NCI-H1092 (cell line): Measurements from ENCODE around the gene RNF151.
A peak's percentile ranks its signal among the peaks of the same experiment; 100 is the strongest.
"Not testable (repeated sequence)": the region's sequence is repeated elsewhere in the genome, so short reads cannot be mapped to it uniquely, and the experiment has no call there.

ENCODE experiments used
- DNase-seq: peaks from one replicate; lab custom pipeline; 2025; lab: John Stamatoyannopoulos, UW

Gene RNF151

DNA sequence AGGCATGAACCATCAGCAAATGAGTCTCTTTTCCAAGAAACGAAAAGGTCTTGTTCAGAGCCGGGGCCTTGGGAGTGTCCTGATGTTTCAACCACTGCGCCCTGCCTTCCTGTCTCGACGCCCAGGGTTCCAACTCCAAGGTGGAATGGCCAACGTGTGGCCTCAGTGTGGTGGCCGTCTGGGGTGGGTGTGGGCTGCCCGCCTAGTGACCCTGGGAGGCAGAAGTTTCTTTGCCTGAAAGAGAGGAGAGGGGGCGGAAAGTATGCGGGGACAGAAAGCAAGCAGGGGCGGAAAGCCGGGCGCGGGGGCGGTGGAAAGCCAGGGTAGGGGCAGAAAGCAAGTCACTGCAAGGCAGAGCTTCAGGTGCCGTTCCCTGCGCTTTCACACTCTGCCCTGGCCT, 27.7 kb upstream of the RNF151 start:
- DNase-seq, result no peak

DNA sequence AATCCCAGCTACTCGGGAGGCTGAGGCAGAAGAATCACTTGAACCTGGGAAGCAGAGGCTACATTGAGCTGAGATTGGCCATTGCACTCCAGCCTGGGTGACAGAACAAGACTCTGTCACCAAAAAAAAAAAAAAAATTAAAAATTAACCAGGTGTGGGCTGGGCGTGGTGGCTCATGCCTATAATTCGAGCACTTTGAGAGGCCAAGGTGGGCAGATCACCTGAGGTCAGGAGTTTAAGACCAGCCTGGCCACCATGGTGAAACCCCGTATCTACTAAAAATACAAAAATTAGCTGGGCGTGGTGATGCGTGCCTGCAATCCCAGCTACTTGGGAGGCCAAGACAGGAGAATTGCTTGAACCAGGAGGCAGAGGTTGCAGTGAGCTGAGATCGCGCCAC, 26.8 kb upstream of the RNF151 start:
- not testable (repeated sequence) for DNase-seq

DNA sequence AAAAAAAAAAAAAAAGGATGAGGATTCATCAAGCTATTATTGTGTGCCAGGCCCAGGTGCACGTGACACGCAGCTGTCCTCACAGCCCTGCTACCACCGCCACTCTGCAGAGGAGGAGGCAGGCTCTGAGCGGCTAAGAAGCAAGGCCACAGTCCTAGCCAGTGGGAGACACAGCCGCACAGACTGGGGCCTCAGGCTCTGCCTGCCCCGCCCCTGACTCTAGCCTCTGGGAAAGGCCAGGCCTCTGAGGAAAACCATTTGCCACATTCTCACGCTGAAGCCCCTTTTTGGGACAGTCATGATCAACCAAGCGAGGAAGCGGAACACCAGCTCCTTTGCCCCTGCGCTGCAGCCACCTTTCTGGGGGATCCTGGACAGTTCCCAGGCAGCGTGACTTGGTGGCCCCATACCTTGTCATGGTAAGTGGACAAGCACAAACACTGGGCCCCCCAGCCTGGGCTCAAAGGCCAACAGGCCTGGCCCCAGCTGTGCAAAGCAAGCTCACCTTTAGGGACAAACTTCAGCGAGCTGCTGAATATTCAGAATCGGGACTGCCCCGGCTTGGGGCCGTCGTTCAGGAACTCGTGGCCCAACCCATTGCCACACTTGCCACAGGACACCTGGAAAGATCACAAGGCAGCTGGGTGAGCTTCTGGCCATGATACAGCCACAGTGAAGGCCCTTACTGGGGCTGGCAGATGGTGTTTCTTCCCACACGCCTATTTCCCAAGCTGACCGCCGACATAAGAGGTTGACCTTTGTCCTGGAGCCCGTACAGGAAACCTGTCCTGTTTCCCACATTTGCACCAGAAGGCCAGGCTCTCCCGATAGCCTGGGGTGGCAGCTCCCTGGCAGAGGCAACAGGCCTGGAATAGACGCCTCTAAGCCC, 26.1 kb upstream of the RNF151 start:
- no peak for DNase-seq

DNA sequence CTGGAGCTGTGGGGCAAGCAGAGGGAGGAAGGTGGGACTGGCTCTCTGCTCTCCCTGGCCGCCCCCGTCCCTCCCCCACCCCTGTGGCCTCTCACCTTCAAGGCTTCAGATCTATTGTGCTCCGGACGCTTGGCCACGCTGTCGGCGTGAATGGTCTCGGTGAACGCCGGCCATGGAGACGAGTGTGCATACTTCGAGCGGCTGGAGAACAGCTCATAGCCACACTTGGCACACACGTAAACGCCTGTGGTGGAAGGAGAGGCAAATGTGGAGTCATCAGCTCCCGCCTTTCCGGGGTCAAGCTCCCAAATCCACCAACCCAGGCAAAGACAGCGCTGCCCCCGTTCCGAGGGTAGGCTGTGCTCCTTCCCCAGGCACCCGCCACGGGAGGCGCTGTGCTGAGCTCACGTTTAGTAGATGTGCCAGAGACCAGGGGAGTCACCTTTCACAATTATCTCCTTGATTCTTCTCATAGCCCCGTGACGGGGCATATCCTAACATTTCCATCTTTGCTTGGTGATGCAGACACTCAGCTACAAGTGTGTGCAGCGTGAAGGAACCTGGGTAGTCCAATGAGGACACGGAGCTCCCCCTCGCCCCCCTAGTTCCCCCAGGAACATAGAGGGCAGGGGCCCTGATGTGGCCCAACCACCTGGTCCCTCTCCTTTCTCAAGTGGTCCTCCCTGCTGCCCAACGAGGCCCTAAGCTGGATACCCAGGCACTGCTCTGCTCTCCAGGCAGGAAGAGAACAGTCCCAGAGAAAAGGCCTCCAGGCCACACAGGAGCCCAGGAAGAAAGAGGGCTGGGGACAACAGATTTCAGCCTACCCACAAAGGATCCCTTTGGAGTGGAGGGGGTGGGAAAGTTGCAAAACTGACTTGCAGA, 25.3 kb upstream of the RNF151 start:
- no peak for DNase-seq

DNA sequence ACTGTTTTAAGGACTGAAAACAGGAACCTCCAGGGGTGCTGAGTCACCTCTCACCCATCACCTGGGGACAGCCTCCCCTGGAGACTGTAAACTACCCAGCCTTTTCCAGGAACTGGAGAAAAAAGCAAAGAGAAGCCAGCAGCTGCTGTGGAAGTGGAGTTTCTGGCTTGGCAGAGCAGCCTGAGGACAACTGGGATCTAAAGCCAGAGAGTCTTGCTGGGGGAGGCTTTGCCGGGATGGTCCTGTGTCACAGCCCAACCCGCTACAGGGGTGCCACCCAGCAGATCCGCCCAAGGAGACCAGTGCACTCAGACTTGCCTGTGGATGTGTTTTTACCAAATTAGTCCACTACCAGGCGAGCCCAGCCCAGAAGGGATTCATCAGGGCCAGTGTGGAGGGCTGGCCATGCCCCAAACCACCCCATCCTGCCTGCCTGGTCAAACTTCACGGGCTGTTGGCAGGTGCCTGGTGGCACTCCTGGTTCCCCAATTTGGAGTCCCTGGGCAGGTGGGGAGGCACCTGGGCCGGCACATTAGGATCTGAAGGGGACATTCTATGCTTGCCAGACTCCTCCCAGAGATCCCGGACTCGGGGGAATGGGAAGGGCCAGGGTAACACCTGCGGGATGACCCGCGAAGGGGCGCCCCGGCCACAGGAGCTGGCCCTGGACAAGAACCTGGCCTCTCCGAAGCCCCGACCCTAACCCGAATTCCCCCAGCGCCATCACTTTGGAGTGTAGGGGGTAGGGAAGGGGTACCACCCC, 24.4 kb upstream of the RNF151 start:
- DNase-seq, result no peak

DNA sequence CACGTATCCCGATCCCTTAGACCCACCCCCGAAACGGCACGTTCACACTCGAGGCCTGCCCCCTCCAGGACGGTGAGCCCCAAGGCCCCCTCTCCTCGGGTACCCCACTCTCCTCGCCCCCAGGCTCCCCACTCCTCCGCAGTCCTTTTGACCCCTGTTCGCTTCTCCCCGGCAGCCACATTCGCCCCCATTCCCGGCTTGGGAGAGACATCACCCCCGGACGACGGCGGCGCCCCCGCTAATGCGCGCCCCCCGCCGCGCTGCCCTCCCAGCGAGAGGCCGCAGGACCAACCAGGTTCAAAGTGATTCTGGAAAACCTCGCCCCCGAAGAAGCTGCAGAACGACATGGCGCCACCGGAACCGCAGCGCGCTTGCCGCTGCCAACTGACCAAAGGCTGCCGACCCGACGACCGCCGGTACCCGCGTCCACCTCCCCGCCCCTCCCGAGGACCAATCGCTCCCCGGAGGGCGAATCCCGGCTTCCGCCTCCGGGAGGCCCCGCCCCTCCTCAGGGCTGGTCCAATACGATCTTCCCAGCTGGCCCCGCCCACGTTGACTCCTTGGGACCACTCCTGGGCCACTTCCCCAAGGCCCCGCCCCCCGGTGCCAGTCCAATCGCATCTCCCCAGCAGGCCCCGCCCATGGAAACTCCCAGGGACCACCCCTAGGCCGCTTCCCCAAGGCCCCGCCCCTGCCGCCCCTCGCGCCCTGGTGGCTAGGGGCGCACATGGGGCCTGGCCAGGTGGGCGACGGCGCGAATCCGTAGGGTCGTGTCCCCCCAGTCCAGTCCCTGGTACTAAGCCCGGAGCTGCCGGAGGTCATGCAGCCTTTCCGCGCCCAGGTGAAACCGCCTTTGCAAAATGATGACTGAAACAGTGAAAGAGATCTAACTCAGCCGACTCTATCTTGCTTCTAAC, 23.6 kb upstream of the RNF151 start, which contains the start of gene MSRB1:
Gene MSRB1 (minus strand): TSS at position 390 of the 917 bp plus-strand sequence. CDS start 43 bp downstream, at position 347.
- peak; percentile 100 for DNase-seq

DNA sequence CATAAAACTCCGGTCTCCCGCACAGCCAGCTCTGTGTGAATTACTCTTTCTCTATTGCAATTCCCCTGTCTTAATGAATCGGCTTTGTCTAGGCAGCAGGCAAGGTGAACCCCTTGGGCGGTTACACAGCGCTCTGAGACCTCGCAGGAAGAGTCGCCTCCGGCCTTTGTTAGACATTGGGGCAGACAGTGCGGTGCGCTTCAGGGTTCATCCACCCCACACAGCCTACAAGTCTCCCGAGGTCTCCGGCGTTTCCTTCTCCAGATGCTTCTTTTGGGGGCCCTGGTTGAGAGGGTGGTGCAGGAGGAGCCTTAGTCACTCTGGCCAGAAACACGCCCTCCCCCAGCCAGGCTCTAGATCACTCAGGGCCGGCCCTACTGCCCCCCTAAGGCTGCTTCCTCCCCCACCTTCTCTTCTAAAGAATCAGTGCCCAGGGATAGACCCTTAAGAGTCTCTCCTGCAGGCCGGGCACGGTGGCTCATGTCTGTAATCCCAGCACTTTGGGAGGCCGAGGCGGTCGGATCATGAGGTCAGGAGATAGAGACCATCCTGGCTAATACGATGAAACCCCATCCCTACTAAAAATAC, 21.9 kb upstream of the RNF151 start:
- no peak for DNase-seq

DNA sequence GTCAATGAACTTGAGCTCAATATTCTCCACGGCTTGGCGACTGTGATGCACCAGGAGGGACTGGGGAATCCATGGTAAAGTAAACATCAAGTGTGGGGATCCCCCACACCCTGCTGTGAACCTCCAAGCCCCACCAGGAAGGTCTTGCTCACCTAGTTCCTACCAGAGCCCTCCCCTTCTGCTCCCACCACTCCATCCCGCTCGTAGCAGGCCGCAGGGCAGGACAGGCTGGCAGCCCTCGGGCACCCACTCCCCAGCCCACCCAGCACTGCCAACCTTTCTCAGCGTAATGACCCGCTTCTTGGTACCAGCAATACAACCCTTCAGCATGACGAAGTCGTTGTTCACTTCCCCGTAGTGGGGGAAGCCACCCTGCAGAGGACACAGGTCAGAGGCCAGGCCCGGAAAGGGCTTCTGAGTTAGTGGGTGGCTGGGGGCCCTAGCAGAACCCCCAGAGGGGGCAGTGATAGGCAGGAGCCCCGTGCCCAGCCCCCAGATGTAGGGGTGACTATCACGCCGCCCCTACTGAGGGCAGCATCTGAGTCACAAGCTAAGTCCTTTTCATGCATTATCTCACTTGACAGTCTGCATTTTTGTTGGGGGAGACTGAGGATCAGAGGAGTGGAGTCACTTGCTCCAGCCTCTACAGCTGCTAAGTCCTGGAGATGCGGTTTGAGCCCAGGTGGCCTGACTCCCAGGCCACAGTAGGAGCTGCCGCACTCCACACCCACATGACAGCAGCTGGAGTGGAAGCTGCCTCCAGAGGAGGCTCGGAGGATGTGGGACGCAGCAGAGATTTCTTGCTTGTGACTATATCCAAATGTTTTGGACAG, 20.9 kb upstream of the RNF151 start:
- DNase-seq, result no peak

DNA sequence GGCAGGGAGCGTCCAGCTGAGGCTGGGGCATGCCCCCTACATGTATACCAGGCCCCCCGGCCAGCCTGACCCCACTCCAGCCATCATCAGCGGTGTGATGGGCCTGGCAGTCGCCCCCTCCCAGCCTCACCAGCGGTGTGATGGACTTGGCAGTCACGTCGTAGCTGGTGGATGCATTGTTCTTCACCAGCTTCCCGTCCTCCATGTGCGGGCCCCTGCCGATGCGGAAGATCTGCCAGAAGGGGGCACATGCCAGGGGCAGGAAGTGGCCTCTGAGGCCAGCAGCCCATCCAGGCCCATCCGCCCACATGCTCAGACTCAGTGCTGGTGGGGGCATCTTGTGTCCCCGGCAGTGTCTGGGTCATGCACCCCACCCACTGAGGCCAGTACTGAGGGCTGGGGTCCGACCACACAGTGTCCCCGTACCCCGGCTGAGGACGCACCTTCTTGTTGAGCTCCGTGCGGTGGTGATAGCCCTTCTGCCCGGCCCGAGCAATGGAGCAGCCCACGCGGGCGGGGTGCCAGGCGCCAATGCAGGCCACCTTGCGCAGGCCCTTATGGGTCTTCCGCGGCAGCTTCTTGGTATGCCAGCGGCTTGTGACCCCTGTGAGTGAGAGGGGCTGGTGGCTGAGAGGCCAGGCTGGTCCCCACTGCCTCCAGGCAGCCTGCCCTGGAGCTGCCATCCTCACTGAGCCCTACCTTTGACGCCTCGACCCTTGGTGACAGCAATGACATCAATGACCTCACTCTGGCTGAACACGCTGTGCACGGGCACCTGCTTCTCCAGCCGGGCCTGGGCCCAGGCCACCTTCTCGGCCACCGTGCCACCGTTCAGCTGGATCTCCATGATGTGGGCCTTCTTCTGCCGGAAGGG, 19.9 kb upstream of the RNF151 start:
- no peak for DNase-seq

DNA sequence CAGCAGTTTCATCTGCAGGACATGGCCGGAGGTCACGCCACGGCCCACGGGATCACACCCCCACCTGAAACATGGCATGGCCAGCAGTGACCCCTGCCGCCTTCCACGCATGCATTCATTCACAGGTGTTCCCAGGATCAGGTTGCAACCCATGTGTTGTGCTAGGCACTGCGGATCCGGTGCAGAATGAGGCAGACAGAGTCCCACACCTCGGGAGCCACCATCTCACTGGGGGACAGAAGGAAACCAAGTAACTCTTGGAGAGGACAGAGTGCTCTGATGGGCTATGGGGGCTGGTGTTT, 19.3 kb upstream of the RNF151 start:
- DNase-seq, result no peak

DNA sequence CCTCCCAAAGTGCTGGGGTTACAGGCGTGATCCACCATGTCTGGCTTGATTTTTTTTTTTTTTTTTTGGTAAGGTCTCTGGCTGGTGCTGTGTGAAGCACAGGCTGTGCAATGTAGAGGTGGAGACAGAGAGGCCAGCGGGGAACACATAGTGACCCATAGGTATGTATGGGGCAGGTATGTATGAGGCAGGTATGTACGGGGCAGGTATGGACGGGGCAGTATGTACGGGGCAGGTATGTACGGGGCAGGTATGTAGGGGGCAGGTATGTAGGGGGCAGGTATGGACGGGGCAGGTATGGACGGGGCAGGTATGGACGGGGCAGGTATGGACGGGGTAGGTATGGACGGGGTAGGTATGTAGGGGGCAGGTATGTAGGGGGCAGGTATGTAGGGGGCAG, 17.1 kb upstream of the RNF151 start:
- no peak for DNase-seq

DNA sequence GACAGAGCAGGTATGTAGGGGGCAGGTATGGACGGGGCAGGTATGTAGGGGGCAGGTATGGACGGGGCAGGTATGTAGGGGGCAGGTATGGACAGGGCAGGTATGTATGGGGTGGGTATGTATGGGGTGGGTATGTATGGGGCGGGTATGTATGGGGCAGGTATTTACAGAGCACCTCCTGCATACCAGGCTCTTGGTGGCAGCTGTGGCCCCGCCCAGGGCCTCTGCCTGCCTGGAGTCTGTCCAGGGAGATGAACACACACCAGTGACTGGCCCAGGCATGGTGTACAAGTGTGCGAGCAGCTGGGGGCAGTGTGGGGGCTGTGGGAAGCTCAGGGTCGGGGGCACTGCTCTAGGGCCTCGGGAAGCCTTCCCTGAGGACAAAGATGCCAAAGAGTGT, 16.6 kb upstream of the RNF151 start:
- DNase-seq, result no peak

DNA sequence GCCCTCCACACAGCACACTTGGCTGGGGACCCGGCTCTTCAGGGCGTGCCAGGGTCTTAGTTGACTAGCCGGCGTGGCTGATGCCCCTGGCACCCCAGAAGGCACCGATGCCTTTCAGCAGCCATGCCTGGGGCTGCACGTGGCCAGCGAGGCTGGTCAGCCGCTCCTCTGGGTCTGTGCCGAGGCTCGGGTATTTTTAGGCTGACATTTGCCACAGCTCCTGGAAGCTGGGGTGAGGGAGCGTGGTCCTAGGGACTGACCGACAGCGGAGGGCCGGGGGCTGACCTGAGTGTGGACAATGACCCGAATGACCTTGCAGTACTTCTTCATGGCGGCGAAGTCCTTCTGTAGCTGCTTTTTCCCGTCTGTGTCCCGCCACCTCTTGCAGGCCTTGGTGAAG, 16.1 kb upstream of the RNF151 start:
- no peak for DNase-seq

DNA sequence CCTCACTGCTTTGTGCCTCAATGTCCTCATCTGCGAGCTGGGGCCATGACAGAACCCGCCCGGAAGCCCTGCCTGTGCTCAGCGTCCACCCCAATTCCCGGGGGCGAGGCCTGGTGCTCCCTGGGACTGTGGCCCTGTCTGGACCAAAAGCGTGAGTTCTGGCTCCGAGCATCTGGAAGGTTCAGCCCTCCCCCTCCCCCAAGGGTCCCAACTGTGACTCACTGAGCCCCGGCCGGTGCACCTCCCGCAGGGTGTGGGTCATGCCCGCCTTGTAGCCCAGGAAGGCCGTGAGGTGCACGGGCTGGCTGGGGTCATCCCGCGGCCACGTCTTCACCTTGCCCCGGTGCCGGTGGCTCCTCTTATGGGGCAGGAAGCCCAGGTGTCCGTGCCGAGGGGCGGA, 12.9 kb upstream of the RNF151 start:
- no peak for DNase-seq

DNA sequence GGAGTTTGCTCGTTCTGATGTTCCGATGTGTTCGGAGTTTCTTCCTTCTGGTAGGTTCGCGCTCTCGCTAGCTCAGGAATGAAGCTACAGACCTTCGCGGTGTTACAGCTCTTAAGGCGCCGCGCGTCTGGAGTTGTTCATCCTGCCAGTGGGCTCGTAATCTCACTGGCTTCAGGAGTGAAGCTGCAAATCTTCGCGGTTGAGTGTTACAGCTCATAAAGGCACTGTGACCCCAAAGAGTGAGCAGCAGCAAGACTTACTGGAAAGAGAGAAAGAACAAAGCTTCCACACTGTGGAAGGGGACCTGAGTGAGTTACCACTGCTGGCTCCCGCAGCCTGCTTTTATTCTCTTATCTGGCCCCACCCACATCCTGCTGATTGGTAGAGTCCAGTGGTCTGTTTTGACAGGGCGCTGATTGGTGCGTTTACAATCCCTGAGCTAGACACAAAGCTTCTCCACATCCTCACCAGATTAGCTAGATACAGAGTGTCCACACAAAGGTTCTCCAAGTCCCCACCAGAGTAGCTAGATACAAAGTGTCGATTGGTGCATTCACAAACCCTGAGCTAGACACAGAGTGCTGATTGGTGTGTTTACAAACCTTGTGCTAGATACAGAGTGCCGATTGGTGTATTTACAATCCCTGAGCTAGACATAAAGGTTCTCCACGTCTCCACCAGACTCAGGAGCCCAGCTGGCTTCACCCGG, 9.1 kb upstream of the RNF151 start:
- DNase-seq, result not testable (repeated sequence)

DNA sequence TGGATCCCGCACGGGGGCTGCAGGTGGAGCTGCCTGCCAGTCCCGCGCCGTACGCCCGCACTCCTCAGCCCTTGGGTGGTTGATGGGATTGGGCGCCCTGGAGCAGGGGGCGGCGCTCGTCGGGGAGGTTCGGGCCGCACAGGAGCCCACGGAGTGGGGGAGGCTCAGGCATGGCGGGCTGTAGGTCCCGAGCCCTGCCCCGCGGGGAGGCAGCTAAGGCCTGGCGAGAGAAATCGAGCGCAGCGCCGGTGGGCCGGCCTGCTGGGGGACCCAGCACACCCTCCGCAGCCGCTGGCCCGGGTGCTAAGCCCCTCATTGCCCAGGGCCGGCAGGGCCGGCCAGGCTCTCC, 8.5 kb upstream of the RNF151 start:
- DNase-seq, result not testable (repeated sequence)

DNA sequence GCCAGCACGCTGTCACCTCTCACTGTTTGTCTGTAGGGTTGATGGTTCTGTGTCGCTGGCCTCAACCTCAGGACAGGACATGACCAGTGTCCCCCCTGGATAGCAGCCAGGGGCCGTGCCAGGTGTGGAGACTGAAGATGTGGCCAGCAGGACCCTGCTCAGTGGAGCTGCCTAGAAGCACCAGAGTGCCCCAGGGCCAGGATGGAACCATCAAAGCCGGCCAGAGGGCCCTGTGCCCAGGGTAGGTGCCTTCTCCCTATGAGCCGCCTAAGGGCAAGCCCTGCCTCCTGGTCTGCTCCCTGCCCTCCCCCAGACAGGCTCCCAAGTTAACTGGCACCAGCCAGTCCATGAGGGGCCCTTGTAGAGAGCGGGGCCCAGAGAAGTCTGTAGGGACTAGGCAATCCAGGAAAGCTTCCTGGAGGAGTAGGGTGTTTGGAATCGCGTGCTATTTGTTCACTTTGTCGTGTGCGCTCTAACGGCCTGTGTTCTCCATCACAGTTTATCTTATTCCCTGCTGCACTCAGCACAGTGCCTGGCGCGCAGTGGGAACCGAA, 7.9 kb upstream of the RNF151 start:
- DNase-seq, result no peak
